ENCODE data around the gene SCP2.

SCP2 gene

GRCh38 chr1:53068314-53069099, 141.4 kb downstream of the SCP2 start:
- DNase-seq (ENCODE audit: low spot score): no peak

GRCh38 chr1:53069265-53069662, 142.2 kb downstream of the SCP2 start:
- DNase-seq (ENCODE audit: low spot score): no peak

GRCh38 chr1:53069663-53070327, 142.7 kb downstream of the SCP2 start:
- DNase-seq (ENCODE audit: low spot score): no peak

GRCh38 chr1:53070621-53071020, 143.5 kb downstream of the SCP2 start:
- no peak for DNase-seq (ENCODE audit: low spot score)

GRCh38 chr1:53071167-53071865, 144.2 kb downstream of the SCP2 start:
- DNase-seq (ENCODE audit: low spot score): no peak

- no peak for DNase-seq (ENCODE audit: low spot score)
Observed at GRCh38 chr1:53071915-53072314, 144.8 kb downstream of the SCP2 start.

- no peak for DNase-seq (ENCODE audit: low spot score)
Observed at GRCh38 chr1:53073287-53073686, 146.2 kb downstream of the SCP2 start.

- DNase-seq (ENCODE audit: low spot score): no peak
Observed at GRCh38 chr1:53073868-53074311, 146.8 kb downstream of the SCP2 start.

- DNase-seq (ENCODE audit: low spot score): no peak
Observed at GRCh38 chr1:53074313-53075154, 147.5 kb downstream of the SCP2 start.

- DNase-seq (ENCODE audit: low spot score): no peak
Observed at GRCh38 chr1:53075206-53075605, 148.1 kb downstream of the SCP2 start.

- DNase-seq (ENCODE audit: low spot score): no peak
Observed at GRCh38 chr1:53075761-53076163, 148.7 kb downstream of the SCP2 start.

- no peak for DNase-seq (ENCODE audit: low spot score)
Observed at GRCh38 chr1:53076165-53076564, 149.1 kb downstream of the SCP2 start.

GRCh38 chr1:53076721-53077598, 149.9 kb downstream of the SCP2 start:
- DNase-seq (ENCODE audit: low spot score): no peak

- DNase-seq (ENCODE audit: low spot score): no peak
Observed at GRCh38 chr1:53077599-53077965, 150.5 kb downstream of the SCP2 start.

GRCh38 chr1:53078333-53079101, 151.4 kb downstream of the SCP2 start:
- DNase-seq (ENCODE audit: low spot score): no peak

- DNase-seq (ENCODE audit: low spot score): no peak
Observed at GRCh38 chr1:53079251-53079650, 152.2 kb downstream of the SCP2 start.

GRCh38 chr1:53080041-53080440, 153.0 kb downstream of the SCP2 start:
- DNase-seq (ENCODE audit: low spot score): no peak

GRCh38 chr1:53080769-53081168, 153.7 kb downstream of the SCP2 start:
- no peak for DNase-seq (ENCODE audit: low spot score)

- DNase-seq (ENCODE audit: low spot score): no peak
Observed at GRCh38 chr1:53081384-53082066, 154.4 kb downstream of the SCP2 start.

Measured in NAMALWA (cell line).